ENCODE data around the gene DOCK4.

GRCh38 chr7:111839261-111839660 lies 366.9 kb downstream of the DOCK4 start:
- TF ChIP-seq POLR2A (IDR thresholded peaks at IDR 0.05) = no peak
- no peak for TF ChIP-seq CTCF (IDR thresholded peaks at IDR 0.05)

Measured in thyroid gland (tissue), 4 donors.